Neural progenitor cell (in vitro differentiated cells): ENCODE data around the gene UBE2E1. TPM values are rescaled to one million over a fixed set of nuclear protein-coding genes. Genes with fewer than 3 reads are reported as not detected.

Source experiments
- DNase-seq: peaks from one replicate; pipeline ENCODE4 v3.0.0-alpha.2; 2016; ENCODE audit warnings: low spot score
- H2AFZ ChIP-seq: fragments of 200-600 bp; sonication (generic); replicated peaks from 2 replicates; pipeline ENCODE4 v1.6.1; 2016; ENCODE audit warnings: antibody characterized with exemption
- H3F3A ChIP-seq: fragments of 200-600 bp; sonication (generic); 2 replicates; pipeline ENCODE4 v1.6.1; 2016; ENCODE audit warnings: antibody characterized with exemption, low read depth
- H3K27ac ChIP-seq: fragments of 200-600 bp; sonication (generic); 2 replicates; pipeline ENCODE4 v1.5.1; 2016; ENCODE audit warnings: mild to moderate bottlenecking
- H3K27me3 ChIP-seq: fragments of 200-600 bp; sonication (generic); 2 replicates; pipeline ENCODE4 v1.6.1; 2016; ENCODE audit warnings: mild to moderate bottlenecking, moderate library complexity
- H3K36me3 ChIP-seq: fragments of 200-600 bp; sonication (generic); 2 replicates; pipeline ENCODE4 v1.5.1; 2016
- H3K4me1 ChIP-seq: fragments of 200-600 bp; sonication (generic); 2 replicates; pipeline ENCODE4 v1.6.1; 2016; ENCODE audit warnings: mixed run types
- H3K4me2 ChIP-seq: fragments of 200-600 bp; sonication (generic); 2 replicates; pipeline ENCODE4 v1.6.1; 2016
- H3K4me3 ChIP-seq: fragments of 200-600 bp; sonication (generic); 2 replicates; pipeline ENCODE4 v1.5.1; 2016
- H3K79me2 ChIP-seq: fragments of 200-600 bp; sonication (generic); 2 replicates; pipeline ENCODE4 v1.6.1; 2016; ENCODE audit warnings: low read depth
- H3K9ac ChIP-seq: fragments of 200-600 bp; sonication (generic); 2 replicates; pipeline ENCODE4 v1.6.1; 2016
- H3K9me3 ChIP-seq: fragments of 200-600 bp; sonication (generic); 2 replicates; pipeline ENCODE4 v1.5.1; 2016; ENCODE audit warnings: low read depth
- H4K20me1 ChIP-seq: fragments of 200-600 bp; sonication (generic); 2 replicates; pipeline ENCODE4 v1.6.1; 2016; ENCODE audit warnings: low read depth
- H3K27ac Mint-ChIP-seq: 3 replicates; pipeline ENCODE4 v1.8.0; 2021; ENCODE audit warnings: mixed read lengths
- H3K27me3 Mint-ChIP-seq: 2 replicates; pipeline ENCODE4 v1.8.0; 2022; ENCODE audit warnings: low read depth, mild to moderate bottlenecking, inconsistent platforms, moderate library complexity, mixed read lengths; ENCODE audit not compliant: insufficient read depth
- H3K36me3 Mint-ChIP-seq: 3 replicates; pipeline ENCODE4 v1.8.0; 2021; ENCODE audit warnings: mixed read lengths
- H3K4me1 Mint-ChIP-seq: 3 replicates; pipeline ENCODE4 v1.8.0; 2021; ENCODE audit warnings: mixed read lengths
- H3K4me3 Mint-ChIP-seq: 3 replicates; pipeline ENCODE4 v1.8.0; 2021; ENCODE audit warnings: mild to moderate bottlenecking, moderate library complexity, mixed read lengths
- H3K9me3 Mint-ChIP-seq: 3 replicates; pipeline ENCODE4 v1.8.0; 2020; ENCODE audit warnings: mixed read lengths
- CTCF ChIP-seq: fragments of 200-600 bp; sonication (generic); IDR thresholded peaks from 2 replicates; pipeline ENCODE4 v1.5.1; 2017; ENCODE audit warnings: antibody characterized with exemption, mild to moderate bottlenecking
- EZH2 ChIP-seq: fragments of 200-600 bp; sonication (generic); IDR thresholded peaks from 2 replicates; pipeline ENCODE4 v1.6.1; 2017; ENCODE audit warnings: antibody characterized with exemption, mild to moderate bottlenecking, moderate library complexity
- EZH2phosphoT487 ChIP-seq: fragments of 200-600 bp; sonication (generic); IDR thresholded peaks from 2 replicates; pipeline ENCODE4 v1.6.1; 2017; ENCODE audit warnings: antibody characterized with exemption
- total RNA-seq: library from RNA; depleted of rRNA; stranded (reverse); fragments of >200 nt; gene quantifications from 2 replicates; pipeline ENCODE4 v1.2.3, GENCODE V29; 2015; ENCODE audit warnings: low replicate concordance

Gene UBE2E1
- total RNA-seq, 1 donor from 2014 or later: 391 TPM

- Histone ChIP-seq H3F3A (no peaks in the 10 kb centered on the region), H3K9me3 (no peaks in the 10 kb centered on the region), H3K27me3 (no peaks in the 10 kb centered on the region), H3K4me3 (no peak overlapping the region), H3K4me2 (no peak overlapping the region), H3K79me2 (no peaks in the 10 kb centered on the region), H3K4me1 (peaks cover 16% of the 10 kb centered on the region), H3K36me3 (no peaks in the 10 kb centered on the region), H3K27ac (no peak overlapping the region), H2AFZ (no peak overlapping the region), H3K9ac (no peak overlapping the region), H4K20me1 (no peaks in the 10 kb centered on the region)
- peaks cover 2% of the 10 kb centered on the region for H3K27me3 Mint-ChIP-seq
- peaks cover 5% of the 10 kb centered on the region for H3K4me1 Mint-ChIP-seq
- DNase-seq: no peak
- H3K4me3 Mint-ChIP-seq: no peak overlapping the region
- no peak overlapping the region for H3K27ac Mint-ChIP-seq
- no peak for TF ChIP-seq CTCF
- no peak for TF ChIP-seq EZH2
- TF ChIP-seq EZH2phosphoT487: no peak
- no peaks in the 10 kb centered on the region for H3K36me3 Mint-ChIP-seq
- H3K9me3 Mint-ChIP-seq: no peaks in the 10 kb centered on the region
These were observed 9.2 kb upstream of the UBE2E1 start for GRCh38 chr3:23796518-23796917.

GRCh38 chr3:23797491-23797890 lies 8.3 kb upstream of the UBE2E1 start:
- H3K4me1 Mint-ChIP-seq: peaks cover 5% of the 10 kb centered on the region
- no peaks in the 10 kb centered on the region for H3K36me3 Mint-ChIP-seq
- Histone ChIP-seq H3K36me3 (no peaks in the 10 kb centered on the region), H3K27ac (no peak overlapping the region), H3K79me2 (no peaks in the 10 kb centered on the region), H3K4me3 (no peak overlapping the region), H3K4me1 (peaks cover 16% of the 10 kb centered on the region), H4K20me1 (no peaks in the 10 kb centered on the region), H3F3A (no peaks in the 10 kb centered on the region), H3K9ac (no peak overlapping the region), H3K27me3 (no peaks in the 10 kb centered on the region), H2AFZ (no peak overlapping the region), H3K4me2 (no peak overlapping the region), H3K9me3 (no peaks in the 10 kb centered on the region)
- H3K27me3 Mint-ChIP-seq: no peaks in the 10 kb centered on the region
- H3K4me3 Mint-ChIP-seq: no peak overlapping the region
- TF ChIP-seq EZH2 (no peak), EZH2phosphoT487 (no peak), CTCF (no peak)
- no peaks in the 10 kb centered on the region for H3K9me3 Mint-ChIP-seq
- DNase-seq: no peak
- no peak overlapping the region for H3K27ac Mint-ChIP-seq

- no peaks in the 10 kb centered on the region for H3K79me2 ChIP-seq
- peaks cover under 1% of the 10 kb centered on the region for H3F3A ChIP-seq
- Mint-ChIP-seq H3K9me3 (no peaks in the 10 kb centered on the region), H3K27ac (no peak overlapping the region), H3K27me3 (no peaks in the 10 kb centered on the region), H3K36me3 (no peaks in the 10 kb centered on the region), H3K4me3 (no peak overlapping the region), H3K4me1 (peaks cover 5% of the 10 kb centered on the region)
- TF ChIP-seq EZH2phosphoT487 (no peak), EZH2 (no peak), CTCF (no peak)
- H3K4me1 ChIP-seq: peaks cover 16% of the 10 kb centered on the region
- no peaks in the 10 kb centered on the region for H3K36me3 ChIP-seq
- no peak overlapping the region for H3K27ac ChIP-seq
- H4K20me1 ChIP-seq: no peaks in the 10 kb centered on the region
- H2AFZ ChIP-seq: no peak overlapping the region
- H3K27me3 ChIP-seq: no peaks in the 10 kb centered on the region
- H3K9ac ChIP-seq: no peak overlapping the region
- H3K4me3 ChIP-seq: no peak overlapping the region
- H3K9me3 ChIP-seq: no peaks in the 10 kb centered on the region
- no peak overlapping the region for H3K4me2 ChIP-seq
- DNase-seq: no peak
These were observed 7.3 kb upstream of the UBE2E1 start for GRCh38 chr3:23798456-23798855.
